T1000 (cell line): ENCODE measurements around the gene GPR158.
"Not testable (repeated sequence)": the region's sequence is repeated elsewhere in the genome, so short reads cannot be mapped to it uniquely, and the experiment has no call there.

ENCODE experiments used
- DNase-seq: peaks from one replicate; lab custom pipeline; 2025; ENCODE audit warnings: mixed read lengths; lab: John Stamatoyannopoulos, UW

The GPR158 gene

DNA sequence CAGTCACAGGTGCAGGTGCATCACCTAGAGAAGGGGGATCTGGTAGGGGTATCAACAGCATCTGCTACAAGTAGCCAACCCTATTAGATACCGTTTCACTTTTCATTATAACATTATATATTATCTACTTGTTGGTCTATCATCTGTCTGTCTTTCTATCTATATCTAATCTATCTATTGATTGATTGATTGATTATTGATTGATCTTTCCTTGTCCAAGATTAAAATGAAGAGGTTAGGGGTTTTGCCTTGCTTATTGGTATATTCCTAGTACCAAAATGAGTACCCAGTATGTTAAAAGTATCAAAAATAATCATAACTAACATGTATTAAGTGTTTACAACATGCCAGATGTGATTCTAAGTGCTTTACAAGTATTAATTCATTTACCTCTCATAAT lies 121.5 kb downstream of the GPR158 start:
- DNase-seq: no peak

DNA sequence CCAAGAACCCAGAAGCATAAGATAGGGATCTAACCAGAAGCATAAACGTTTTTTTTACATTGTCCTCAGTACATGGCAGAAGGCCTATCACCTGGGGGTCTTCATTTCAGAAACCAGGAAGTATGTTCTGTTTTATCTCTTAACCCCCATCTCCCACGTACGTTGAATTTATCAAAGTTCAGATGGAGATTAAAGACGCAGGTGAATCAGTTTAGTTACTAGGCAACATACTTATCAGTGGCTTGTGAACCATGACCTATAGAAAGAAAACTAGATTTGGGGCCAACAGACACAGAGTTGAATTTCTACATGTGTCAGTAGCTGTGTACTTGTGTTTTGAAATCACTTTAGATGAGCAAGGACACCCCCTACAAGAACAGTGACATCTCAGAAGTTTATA lies 122.7 kb downstream of the GPR158 start:
- no peak for DNase-seq

DNA sequence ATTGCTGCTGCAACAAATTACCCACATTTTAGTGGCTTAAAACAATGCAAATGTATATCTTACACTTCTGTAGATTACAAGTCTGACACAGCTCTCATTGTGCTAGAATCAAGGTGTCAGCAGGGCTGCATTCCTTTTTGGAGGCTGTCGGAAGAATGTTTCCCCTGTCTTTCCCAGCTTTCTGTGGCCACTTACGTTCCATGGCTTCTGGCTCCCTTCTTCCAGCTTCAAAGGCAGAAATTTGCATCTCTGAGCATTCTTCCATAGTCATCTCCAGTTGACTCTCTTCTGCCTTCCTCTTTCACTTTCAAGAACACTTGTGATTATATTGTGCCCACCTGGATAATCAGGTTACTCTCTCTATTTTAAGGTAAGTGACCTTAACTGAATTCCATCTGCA lies 125.3 kb downstream of the GPR158 start:
- no peak for DNase-seq

DNA sequence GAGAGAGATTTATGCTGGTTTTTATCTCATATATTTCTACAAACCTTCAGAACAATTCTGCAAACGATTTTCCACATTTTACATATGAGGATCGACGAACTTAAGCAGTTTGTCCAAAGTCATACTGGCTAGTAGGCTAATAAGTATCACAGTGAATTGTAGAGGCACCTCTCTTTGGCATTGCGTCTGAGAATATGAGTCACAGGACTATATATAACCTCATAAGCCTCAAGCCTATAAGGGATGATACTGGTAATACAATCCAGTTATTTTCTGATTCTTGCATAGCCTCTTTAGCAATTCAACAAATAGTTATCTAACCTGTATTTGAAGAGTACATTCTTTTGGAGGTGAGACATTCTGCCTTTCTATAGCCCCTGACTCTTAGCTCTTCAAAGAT lies 129.8 kb downstream of the GPR158 start:
- DNase-seq: no peak

DNA sequence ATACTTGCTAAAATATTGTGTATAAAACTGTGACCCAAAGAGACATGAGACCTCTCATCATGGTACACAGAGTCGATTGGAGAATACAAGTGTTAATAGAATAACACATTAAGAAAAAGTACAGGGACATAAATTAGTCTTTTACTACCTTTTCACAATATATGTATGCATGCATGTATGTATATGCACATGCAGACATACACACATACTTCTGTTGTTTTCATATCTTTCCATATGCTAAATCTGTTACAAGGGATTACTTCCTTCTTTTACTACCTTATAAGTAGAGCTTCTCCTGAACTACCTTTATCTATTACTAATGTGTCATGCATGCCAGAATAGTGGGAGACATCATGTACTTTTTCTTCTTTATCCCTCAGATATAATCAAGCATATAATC lies 131.6 kb downstream of the GPR158 start:
- no peak for DNase-seq

DNA sequence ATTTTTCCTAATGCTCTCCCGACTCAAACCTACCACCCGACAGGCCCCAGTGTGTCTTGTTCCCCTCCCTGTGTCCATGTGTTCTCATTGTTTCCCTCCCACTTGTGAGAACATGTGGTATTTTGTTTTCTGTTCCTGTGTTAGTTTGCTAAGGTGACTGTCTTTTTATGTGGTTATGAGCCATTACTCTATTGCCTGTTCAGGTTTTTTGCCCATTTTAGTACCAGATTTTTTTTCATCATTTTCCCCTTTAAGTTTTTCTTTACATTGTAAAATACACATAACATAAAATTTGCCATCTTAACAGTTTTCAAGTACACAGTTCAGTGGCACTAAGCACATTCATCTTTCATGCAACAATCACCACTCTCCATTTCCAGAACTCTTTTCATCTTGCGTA lies 133.5 kb downstream of the GPR158 start:
- no peak for DNase-seq

DNA sequence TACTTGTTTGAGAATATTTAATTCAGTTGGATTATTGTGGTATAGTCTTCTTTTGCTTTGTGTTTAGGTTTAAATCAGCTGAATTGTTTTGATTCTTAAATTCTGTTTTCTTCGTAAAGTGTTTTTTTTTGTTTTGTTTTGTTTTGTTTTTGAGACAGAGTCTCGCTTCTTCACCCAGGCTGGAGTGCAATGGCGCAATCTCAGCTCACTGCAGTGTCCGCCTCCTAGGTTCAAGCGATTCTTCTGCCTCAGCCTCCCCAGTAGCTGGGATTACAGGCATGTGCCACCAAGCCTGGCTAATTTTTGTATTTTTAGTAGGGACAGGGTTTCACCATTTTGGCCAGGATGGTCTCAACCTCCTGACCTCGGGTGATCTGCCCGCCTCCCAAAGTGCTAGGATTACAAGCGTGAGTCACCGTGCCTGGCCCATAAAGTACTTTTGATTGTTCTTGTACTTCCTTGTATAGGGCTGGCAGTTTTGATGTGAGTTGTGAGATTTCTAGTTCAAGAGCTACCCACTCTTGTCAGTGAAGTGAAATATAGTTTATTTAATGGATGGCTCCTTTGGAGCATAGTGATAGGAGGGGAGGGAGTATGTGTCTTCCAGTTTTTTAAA lies 142.9 kb downstream of the GPR158 start:
- not testable (repeated sequence) for DNase-seq

DNA sequence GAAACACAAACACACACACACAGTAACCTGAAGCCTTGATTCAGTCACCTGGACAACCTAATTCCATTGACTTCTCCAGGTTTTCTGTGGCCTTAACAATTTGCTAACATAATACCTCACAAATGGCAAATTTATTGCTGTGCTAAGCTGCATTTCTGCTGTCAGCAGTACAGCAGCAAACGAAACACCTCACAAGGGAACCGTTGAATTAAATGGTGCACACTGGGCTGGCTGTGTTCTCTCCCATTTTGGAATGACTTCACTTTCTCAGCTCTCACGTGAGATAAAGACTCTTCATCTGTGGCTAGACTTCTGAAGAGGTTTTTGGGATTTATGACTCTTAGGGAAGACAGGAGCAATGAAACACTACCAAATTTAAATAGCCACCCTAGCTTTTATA lies 152.5 kb downstream of the GPR158 start:
- no peak for DNase-seq

DNA sequence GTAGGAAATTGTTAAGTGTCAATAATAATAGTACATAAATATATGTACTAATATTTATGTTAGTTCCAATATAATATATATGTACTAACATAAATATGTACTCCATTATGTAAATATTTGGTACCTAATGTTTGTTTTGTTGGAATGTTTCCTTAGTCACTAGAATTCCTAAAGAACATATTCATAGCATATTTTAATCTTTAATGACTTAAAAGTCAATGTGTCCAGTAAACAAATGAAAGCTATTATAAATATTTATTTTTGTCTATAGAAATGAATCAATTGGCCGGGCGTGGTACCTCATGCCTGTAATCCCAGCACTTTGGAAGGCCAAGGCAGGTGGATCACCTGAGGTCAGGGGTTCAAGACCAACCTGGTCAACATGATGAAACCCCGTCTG lies 153.6 kb downstream of the GPR158 start:
- DNase-seq: no peak

DNA sequence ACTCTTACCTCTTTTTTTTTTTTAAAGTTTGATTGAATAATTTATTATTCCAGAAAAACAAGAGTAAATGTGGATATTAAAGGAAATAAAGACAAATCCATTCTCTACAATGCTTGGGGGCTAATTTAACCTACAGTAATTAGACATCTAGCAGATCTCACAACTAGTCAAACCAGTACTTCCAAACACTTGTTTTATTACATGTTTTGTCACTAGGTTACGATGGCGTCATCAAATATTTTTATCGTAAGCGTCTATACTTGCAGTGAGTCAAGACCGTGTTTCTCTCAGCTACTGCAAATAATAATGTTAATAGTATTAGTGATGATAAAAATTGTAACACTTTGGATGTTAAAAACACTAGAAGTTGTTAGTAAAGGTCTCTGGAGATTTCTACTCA lies 154.8 kb downstream of the GPR158 start:
- not testable (repeated sequence) for DNase-seq

DNA sequence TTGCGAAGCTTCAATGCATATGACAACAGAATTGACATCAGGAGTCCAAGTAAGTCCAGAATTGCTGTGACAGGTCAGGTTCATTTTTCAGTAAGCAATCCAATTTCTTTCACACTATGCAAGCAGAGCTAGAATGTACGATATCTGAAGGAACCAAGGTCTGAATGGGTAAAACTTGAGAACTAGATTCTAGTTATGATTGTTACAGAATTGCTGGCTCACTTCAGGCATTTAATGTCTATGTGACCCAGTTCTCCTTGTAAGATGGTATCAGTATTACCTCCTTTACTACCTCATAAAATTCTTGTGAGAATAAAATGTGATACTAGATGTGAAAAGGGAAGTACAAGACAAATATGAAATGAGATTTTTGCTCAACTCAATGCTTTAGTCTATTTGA lies 159.6 kb downstream of the GPR158 start:
- DNase-seq: no peak

DNA sequence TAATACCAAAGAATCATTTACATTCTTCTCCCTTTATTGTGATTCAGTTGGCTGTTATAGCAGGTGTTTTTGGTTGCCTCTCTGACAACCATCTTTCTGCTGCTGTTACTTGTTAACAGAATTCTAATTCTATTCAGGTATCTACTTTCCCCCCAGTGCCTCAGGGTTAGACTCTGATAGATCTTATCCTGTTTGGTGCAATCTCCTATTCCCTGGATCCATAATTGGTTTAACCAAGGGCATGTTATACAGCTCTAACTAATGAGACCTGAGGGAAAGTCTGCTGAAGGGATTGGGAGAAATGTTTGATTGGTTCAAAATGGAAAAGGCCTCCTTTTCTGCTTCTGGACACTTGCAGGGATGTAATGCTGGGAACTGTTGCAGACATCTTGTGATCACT lies 161.5 kb downstream of the GPR158 start:
- DNase-seq: no peak

DNA sequence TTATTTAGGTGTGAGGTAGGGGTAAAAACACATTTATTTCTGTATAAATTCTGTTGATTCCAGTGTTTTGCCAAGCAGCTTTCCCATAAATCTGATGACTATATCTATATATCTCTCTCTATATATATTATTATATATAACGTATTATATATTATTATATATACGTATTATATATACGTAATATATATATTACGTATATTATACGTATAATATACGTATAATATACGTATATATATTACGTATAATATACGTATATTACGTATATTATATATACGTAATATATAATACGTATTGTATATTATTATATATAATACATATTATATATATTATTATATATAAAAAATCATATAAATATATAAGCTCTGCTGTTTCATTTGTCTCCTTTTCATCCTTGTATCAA lies 163.5 kb downstream of the GPR158 start:
- no peak for DNase-seq

DNA sequence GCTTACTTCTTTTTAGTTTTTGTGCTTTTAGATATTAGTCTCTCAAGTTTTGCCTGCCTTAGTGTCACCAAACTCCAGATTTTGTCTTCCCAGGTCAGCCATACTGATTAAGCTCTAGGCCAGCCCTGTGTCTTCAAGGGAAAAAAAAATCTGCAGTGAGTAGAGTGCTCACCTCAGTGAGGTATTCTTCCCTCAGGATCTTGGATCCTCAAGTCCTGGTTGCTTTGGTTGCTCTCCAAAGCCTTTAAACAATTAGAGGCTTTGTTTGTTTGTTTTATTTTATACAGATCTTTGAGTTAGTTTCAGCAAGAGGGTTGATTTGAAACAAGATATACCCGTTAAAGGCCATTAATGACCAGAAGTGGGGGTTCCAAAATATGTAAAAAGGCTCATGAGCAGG lies 165.2 kb downstream of the GPR158 start:
- no peak for DNase-seq

DNA sequence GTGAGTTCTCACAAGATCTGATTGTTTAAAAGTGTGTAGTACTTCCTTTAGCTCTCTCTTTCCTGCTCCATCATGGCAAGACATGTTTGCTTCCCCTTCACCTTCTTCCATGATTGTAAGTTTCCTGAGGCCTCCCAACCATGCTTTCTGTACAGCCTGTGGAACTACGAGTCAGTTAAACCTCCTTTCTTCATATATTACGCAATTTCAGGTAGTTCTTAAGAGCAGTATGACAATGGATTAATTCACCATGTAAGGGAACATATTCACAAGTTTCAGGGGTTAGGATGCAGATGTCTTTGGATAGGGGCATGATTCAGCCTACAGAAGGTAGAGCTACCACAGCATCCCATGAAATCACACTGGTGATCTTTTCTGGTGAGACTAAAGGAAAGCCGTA lies 174.7 kb downstream of the GPR158 start:
- DNase-seq: no peak

DNA sequence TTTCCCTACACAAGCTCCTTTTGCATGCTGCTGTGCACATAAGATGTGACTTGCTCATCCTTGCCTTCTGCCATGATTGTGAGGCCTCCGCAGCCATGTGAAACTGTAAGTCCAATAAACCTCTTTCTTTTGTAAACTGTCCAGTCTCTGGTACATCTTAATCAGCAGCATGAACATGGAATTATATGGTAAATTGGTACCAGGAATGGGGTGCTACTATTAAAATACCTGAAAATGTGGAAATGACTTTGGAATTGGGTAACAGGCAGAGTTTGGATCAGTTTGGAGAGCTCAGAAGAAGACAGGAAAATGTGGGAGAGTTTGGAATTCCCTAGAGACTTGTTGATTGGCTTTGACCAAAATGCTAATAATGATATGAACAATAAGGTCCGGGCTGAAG lies 181.8 kb downstream of the GPR158 start:
- no peak for DNase-seq

DNA sequence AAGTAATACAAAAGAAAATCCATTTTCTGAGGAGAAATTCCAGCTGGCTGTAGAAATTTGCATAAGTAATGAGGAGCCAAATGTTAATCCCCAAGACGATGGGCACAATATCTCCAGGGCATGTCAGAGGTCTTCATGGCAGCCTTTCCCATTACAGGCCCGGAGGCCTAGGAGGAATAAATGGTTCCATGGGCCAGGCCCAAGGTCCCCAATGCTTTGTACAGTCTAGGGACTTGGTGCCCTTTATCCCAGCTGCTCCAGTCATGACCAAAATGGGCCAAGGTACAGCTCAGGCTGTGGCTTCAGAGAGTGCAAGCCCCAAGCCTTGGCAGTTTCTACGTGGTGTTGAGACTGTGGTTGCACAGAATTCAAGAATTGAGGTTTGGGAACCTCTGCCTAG lies 182.5 kb downstream of the GPR158 start:
- no peak for DNase-seq

DNA sequence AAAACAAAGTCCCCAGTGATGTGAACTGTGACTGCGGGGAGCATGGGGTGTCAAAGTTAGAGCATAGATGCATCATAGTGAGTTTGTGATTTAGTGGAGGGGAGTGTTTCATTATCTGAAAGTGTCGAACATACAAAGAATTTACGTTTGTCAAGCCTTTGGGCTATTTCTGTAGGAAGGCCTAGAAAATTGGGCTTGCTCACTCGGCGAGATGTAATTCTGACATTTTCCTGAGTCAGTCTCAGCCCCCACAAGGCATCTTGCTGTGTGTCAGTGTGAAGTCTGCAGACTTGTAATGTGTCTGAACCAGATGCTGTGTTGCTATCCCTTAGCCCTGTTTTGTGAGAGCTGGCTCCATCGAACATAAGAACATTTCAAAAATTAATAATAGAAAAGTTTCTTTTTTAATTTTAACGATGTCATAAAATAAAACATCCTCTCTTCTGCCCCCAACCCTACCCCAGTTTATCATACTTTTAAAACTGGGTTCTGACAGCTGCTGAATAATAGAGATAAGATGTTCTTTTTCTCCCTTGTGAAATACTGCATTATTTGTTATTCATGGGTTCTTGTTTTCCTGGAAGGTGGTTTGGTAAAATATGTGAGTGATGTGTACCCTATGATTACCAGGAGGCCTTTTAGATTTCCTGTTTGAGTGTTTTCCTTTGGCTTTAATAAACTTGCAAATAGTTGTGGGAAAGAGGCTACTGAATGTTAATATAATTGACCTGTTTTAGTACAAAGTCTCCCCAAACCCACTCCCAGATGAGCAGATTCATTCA lies 207.4 kb downstream of the GPR158 start:
- DNase-seq: no peak

DNA sequence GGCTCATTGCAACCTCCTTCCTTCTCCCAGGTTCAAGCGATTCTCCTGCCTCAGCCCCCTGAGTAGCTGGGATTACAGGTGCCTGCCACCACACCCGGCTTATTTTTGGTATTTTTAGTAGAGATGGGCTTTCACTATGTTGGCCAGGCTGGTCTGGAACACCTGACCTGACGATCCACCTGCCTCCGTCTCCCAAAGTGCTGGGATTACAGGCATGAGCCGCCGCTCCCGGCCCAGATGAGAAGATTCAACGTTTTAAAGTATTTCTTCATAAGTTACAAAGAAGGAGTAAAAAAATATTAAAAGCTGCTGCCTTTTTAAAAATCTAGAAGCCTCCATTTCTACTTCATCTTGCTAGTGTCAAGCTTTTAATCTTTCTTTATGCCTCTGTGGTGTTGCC lies 208.1 kb downstream of the GPR158 start:
- DNase-seq: not testable (repeated sequence)

DNA sequence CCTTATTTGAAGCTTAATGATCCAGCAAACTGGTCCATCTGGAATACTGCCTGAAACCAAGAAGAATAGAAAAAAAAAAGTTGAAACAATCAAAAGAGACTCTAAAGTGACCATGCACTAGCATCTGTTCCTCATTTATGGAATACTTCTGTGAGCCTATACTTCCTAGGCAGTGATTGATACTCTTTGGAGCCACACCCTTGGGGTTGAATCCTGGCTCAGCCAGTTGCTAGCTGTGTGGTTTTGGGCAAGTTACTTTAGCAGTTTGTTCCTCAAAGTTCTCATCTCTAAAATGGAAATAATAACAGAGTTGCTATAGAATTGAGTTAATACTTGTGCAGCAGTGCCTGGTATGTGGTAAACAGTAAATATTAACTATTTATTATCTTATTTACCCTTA lies 208.9 kb downstream of the GPR158 start:
- no peak for DNase-seq

DNA sequence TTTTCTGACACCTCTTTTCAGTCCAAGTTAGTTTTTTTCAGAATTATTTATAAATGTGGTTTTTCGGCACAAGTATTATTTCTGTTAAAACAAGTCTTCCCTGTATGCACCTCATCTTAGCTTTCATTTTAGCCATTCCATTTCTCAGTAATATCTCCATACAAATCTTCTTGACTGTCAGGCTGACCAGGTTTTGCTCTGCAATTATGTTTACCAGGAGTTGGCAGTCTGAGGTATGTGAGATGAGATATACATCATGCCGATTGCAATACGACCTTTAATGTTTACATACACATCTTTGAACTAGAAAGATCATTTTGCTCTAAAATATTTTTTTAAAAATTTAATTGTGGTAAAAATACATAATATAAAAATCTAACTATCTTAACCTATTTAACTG lies 209.8 kb downstream of the GPR158 start:
- DNase-seq: no peak

DNA sequence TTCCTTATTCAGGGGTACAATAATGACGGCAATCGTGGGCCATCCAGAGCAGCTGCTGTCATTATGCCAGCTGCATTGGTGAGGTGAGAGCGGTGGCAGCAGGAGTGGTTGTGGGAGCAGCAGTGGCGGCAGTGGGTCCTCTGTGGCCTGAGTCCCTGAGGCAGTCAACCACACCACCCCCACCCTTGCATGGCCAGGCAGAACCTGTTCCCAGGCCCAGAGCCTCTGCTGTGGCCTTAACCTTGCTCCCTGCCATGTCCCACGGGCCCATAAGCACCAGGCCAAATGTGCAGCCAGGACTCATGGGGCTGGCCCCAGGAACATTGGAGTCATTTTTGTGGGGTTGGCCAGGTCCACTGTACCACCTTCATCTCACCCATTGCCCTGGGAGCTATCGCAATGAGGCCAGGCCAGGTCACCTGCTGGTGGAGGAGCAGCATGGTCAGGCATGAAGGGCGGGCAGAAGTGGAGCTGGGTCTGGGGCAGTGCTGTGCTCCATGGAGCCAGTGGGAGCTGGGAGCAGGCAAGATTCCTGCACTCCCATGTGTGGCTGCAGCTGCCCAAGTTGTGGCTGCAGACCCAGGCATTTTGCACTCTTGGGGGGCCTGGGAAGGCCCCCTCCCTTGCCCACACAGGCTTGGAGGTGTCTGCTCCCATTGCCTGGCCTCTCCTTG lies 213.5 kb downstream of the GPR158 start:
- DNase-seq: no peak

DNA sequence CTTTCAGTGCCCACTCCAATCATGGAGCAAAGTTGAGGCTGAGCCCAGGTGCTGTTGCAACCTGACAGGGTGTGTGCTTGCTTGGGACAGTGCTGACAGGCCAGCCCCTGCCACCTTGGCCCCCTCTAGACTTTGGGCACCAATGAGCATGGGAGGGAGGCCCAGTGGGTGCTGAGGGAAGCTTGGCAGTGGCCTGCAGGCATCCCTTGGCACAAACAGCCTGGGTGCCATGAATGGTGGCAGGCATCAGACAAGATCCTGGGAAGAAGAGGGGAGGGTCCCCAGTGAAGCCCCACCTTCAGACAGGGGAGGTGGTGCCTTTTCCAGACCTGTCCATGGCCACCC lies 214.0 kb downstream of the GPR158 start:
- no peak for DNase-seq

DNA sequence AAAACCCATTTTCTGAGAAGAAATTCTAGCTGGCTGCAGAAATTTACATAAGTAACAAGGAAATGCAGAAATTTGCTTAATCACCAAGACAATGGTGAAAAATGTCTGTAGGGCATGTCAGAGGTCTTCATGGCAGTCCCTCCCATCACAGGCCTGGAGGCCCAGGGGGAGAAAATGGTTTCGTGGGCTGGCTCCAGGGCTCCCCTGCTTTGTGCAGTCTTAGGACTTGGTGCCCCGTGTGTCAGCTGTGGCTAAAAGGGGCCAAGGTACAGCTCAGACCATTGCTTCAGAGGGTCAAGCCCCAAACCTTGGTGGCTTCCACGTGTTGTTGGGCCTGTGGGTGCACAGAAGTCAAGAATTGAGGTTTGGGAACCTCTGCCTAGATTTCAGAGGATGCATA lies 215.9 kb downstream of the GPR158 start:
- no peak for DNase-seq
